DND-41 (cell line): ENCODE data around the gene GRIA1.

Experiments used
- CTCF ChIP-seq: IDR thresholded peaks from 2 replicates; pipeline ENCODE4 v1.5.1; 2012; ENCODE audit warnings: borderline replicate concordance, low read length, moderate library complexity, mild to moderate bottlenecking; ENCODE audit not compliant: poor library complexity, severe bottlenecking; ENCODE audit errors: extremely low read depth
- EZH2 ChIP-seq: IDR thresholded peaks from 3 replicates; pipeline ENCODE4 v1.6.1; 2012; ENCODE audit warnings: borderline replicate concordance, low read depth, mild to moderate bottlenecking, moderate library complexity, low read length, inconsistent platforms; ENCODE audit not compliant: severe bottlenecking

GRCh38 chr5:153860195-153860886, 369.9 kb downstream of the GRIA1 start:
- TF ChIP-seq CTCF (no peak), EZH2 (no peak)
